K562 (cell line): ENCODE data around the gene KATNAL1. TPM values are rescaled to one million over a fixed set of nuclear protein-coding genes. Genes with fewer than 3 reads are reported as not detected.

ENCODE experiments used
- ATAC-seq: fragments of 200-7000 bp; cut with Tn5 transposase; 3 replicates; pipeline ENCODE4 v1.9.1; 2020; ENCODE audit warnings: moderate library complexity
- BruUV-seq: library from RNA; stranded (reverse); fragments of 400-500 nt; replicated peaks from 2 replicates; lab custom pipeline; 2021; lab: Mats Ljungman, UMichigan
- CTCF ChIA-PET: fragments of 300-600 bp; formaldehyde crosslinking; extraction: SDS; loops from one replicate; lab custom pipeline; 2021; ENCODE audit warnings: low intra/inter-chr PET ratio; lab: Yijun Ruan, JAX
- POLR2A ChIA-PET: fragments of 300-600, 350-650 bp; sonication (Branson Sonifier 250); formaldehyde crosslinking; extraction: SDS; loops from one replicate; lab custom pipeline; 2021; ENCODE audit warnings: antibody characterized with exemption, inconsistent platforms; lab: Yijun Ruan, JAX
- DNase-seq, 4 experiments: peaks; one replicate each; pipeline versions ENCODE4 v3.0.0 to v3.0.0-alpha.2; 2011 to 2018; ENCODE audit warnings: low spot score in 3 of 4, mixed read lengths in 3 of 4; ENCODE audit errors: extremely low read depth in 1 of 4
- FAIRE-seq: peaks from 2 replicates; lab custom pipeline; 2011; peaks lifted over from hg19 to GRCh38; lab: Jason Lieb, UNC
- H2AFZ ChIP-seq: 2 replicates; pipeline ENCODE4 v1.6.0; 2011; ENCODE audit warnings: low read depth, low read length, control low read depth, inconsistent platforms
- H3K27ac ChIP-seq: fragments of 200-600 bp; 3 replicates; pipeline ENCODE4 v1.8.0; 2011; ENCODE audit warnings: low read depth, mild to moderate bottlenecking, control low read depth, inconsistent platforms, low read length, moderate library complexity, mixed read lengths; ENCODE audit errors: extremely low read depth
- H3K27me3 ChIP-seq, 2 experiments: fragments of 300-600 bp in 1 of 2; 2 replicates in 1 of 2; 3 replicates in 1 of 2; pipeline versions ENCODE4 v1.6.0 to v1.8.0; 2011; ENCODE audit warnings: inconsistent platforms in 2 of 2, low read length in 2 of 2, mild to moderate bottlenecking in 1 of 2, mixed read lengths in 1 of 2, moderate library complexity in 1 of 2; ENCODE audit not compliant: control insufficient read depth in 2 of 2, insufficient read depth in 2 of 2
- H3K36me3 ChIP-seq: fragments of 300-600 bp; 3 replicates; pipeline ENCODE4 v1.8.0; 2011; ENCODE audit warnings: mild to moderate bottlenecking, low read length, inconsistent platforms; ENCODE audit not compliant: control insufficient read depth, insufficient read depth
- H3K4me1 ChIP-seq, 2 experiments: fragments of 200-600 bp in 1 of 2; replicated peaks in 1 of 2; 2 replicates in 1 of 2; 3 replicates in 1 of 2; pipeline versions ENCODE4 v1.5.1 to v1.8.0; 2011; ENCODE audit warnings: inconsistent platforms in 2 of 2, low read length in 2 of 2, mild to moderate bottlenecking in 1 of 2, mixed read lengths in 1 of 2, moderate library complexity in 1 of 2; ENCODE audit not compliant: control insufficient read depth in 2 of 2, insufficient read depth in 2 of 2
- H3K4me2 ChIP-seq: 2 replicates; pipeline ENCODE4 v1.6.1; 2011; ENCODE audit warnings: low read length, control low read depth, inconsistent platforms, mixed read lengths; ENCODE audit not compliant: insufficient read depth
- H3K4me3 ChIP-seq: fragments of 200-600 bp; sonication (generic), shearing (Covaris generic); 2 replicates; pipeline ENCODE4 v1.5.1; 2016; ENCODE audit warnings: control low read depth, inconsistent platforms
- H3K79me2 ChIP-seq: fragments of 200-600 bp; 3 replicates; pipeline ENCODE4 v1.8.0; 2011; ENCODE audit warnings: low read length, inconsistent platforms; ENCODE audit not compliant: control insufficient read depth, insufficient read depth
- H3K9ac ChIP-seq, 2 experiments: 2 replicates each; pipeline versions ENCODE4 v1.6.0 to v1.6.1; 2011; ENCODE audit warnings: low read depth in 2 of 2, low read length in 2 of 2, control low read depth in 1 of 2, inconsistent platforms in 1 of 2, mild to moderate bottlenecking in 1 of 2, mixed read lengths in 1 of 2; ENCODE audit not compliant: insufficient read depth in 1 of 2
- H3K9me1 ChIP-seq: one replicate; pipeline ENCODE4 v1.6.0; 2011; ENCODE audit warnings: inconsistent platforms, mild to moderate bottlenecking, low read length, moderate library complexity; ENCODE audit not compliant: control insufficient read depth, insufficient read depth
- H3K9me3 ChIP-seq: replicated peaks from 2 replicates; pipeline ENCODE4 v1.5.1; 2011; ENCODE audit warnings: low read depth, low read length, inconsistent platforms; ENCODE audit not compliant: control insufficient read depth, insufficient read depth
- H4K20me1 ChIP-seq: replicated peaks from 2 replicates; pipeline ENCODE4 v1.6.1; 2011; ENCODE audit warnings: low read length, inconsistent platforms, mixed read lengths; ENCODE audit not compliant: control insufficient read depth, insufficient read depth
- BCL6 ChIP-seq: fragments of 250-450 bp; sonication (Bioruptor Pico); IDR thresholded peaks from 2 replicates; pipeline ENCODE4 v1.4.0; 2020
- BRF2 ChIP-seq: IDR thresholded peaks from 3 replicates; pipeline ENCODE4 v1.6.1; 2011; ENCODE audit warnings: borderline replicate concordance, mild to moderate bottlenecking; ENCODE audit not compliant: insufficient read length, insufficient read depth
- FOXK1 ChIP-seq: sonication (generic); formaldehyde crosslinking; IDR thresholded peaks from 2 replicates; pipeline ENCODE4 v1.8.0; 2022; ENCODE audit warnings: missing genetic modification reagents, mild to moderate bottlenecking, borderline replicate concordance
- GMEB1 ChIP-seq: fragments of 250-450 bp; sonication (Bioruptor Pico); IDR thresholded peaks from 2 replicates; pipeline ENCODE4 v1.4.0; 2020; ENCODE audit warnings: mild to moderate bottlenecking
- HNRNPLL ChIP-seq: fragments of 200-400 bp; formaldehyde crosslinking; IDR thresholded peaks from 2 replicates; pipeline ENCODE4 v1.6.1; 2017; ENCODE audit warnings: low read length, low read depth, mild to moderate bottlenecking; ENCODE audit not compliant: poor library complexity, severe bottlenecking
- MAZ ChIP-seq, 2 experiments: fragments of 450-650 bp in 1 of 2; sonication (generic) in 1 of 2; formaldehyde crosslinking; IDR thresholded peaks in 1 of 2; conservative IDR thresholded peaks in 1 of 2; 2 replicates each; pipeline versions ENCODE4 v1.4.0 to v1.5.0; 2020; ENCODE audit warnings: mild to moderate bottlenecking in 1 of 2, missing genetic modification reagents in 1 of 2
- NCOR1 ChIP-seq: fragments of 450-650 bp; IDR thresholded peaks from 2 replicates; pipeline ENCODE4 v1.6.1; 2016; ENCODE audit warnings: mild to moderate bottlenecking, moderate library complexity
- POLR2AphosphoS2 ChIP-seq: IDR thresholded peaks from 2 replicates; pipeline ENCODE4 v1.6.1; 2012; ENCODE audit warnings: low read length, improper control_type of control experiment
- TAF15 ChIP-seq: fragments of 200-400 bp; formaldehyde crosslinking; IDR thresholded peaks from 2 replicates; pipeline ENCODE4 v1.6.1; 2017; ENCODE audit warnings: mild to moderate bottlenecking, low read depth, low read length, moderate library complexity
- ZNF655 ChIP-seq: fragments of 250-450 bp; sonication (Bioruptor Pico); IDR thresholded peaks from 2 replicates; pipeline ENCODE4 v1.5.0; 2021
- ZZZ3 ChIP-seq: fragments of 450-650 bp; IDR thresholded peaks from 2 replicates; pipeline ENCODE4 v1.6.1; 2016; ENCODE audit warnings: antibody characterized with exemption, mild to moderate bottlenecking, moderate library complexity
- WGBS: fragments of 100-300 bp; shearing (Covaris generic); methylation state at CpG from one replicate; pipeline ENCODE4 v1.1.6; 2016; ENCODE audit warnings: low coverage, mixed read lengths; ENCODE audit not compliant: insufficient coverage; ENCODE audit errors: missing lambda C conversion rate; 5-methylcytosine and 5-hydroxymethylcytosine counted together
- in situ Hi-C: fragments of 300-500 bp; cut with MboI; formaldehyde crosslinking; loops from 4 replicates; pipeline ENCODE4 v1.15.0; 2018; ENCODE audit warnings: inconsistent platforms, mixed read lengths
- intact Hi-C: fragments of 100-400 bp; cut with micrococcal nuclease; formaldehyde crosslinking; loops from 2 replicates; pipeline ENCODE4 v1.14.2; 2022
- polyA plus RNA-seq, 8 experiments: library from polyadenylated mRNA; depleted of rRNA in 4 of 8; stranded (reverse) in 5 of 8; unstranded in 3 of 8; fragments of >200 nt; fragmentation: Nextera tagmentation in 2 of 8; fragmentation: Illumina TruSeq in 1 of 8; extraction: Ambion mirVana in 2 of 8; extraction: Trizol in 1 of 8; gene quantifications; 2 replicates each; pipeline versions ENCODE4 v1.2.1 to v1.2.3, GENCODE V29; 2011 to 2014; ENCODE audit warnings: inconsistent platforms in 1 of 8, missing spikeins in 1 of 8
- total RNA-seq, 7 experiments: library from RNA; depleted of rRNA in 6 of 7; stranded (reverse); fragments of >200 nt in 6 of 7; fragmentation: Illumina TruSeq in 2 of 7; extraction: Trizol in 2 of 7; gene quantifications; 2 replicates each; pipeline versions ENCODE4 v1.2.1 to v1.2.3, GENCODE V29; 2011 to 2021; ENCODE audit warnings: low replicate concordance in 1 of 7
- TF ChIP-seq, protein P1 (sequence below): fragments of 250-450 bp; sonication (Bioruptor Pico); IDR thresholded peaks from 2 replicates; pipeline ENCODE4 v1.6.1; 2021; ENCODE audit warnings: mild to moderate bottlenecking
- TF ChIP-seq, protein P2 (sequence below): fragments of 450-650 bp; IDR thresholded peaks from 2 replicates; pipeline ENCODE4 v1.6.1; 2016
- TF ChIP-seq, protein P3 (sequence below), 3 experiments: fragments of 200-800 bp in 1 of 3; sonication (Bioruptor generic) in 1 of 3; sonication (generic) in 1 of 3; formaldehyde crosslinking in 1 of 3; IDR thresholded peaks; 2 replicates each; pipeline versions ENCODE4 v1.6.1 to v1.8.0; 2016 to 2022; ENCODE audit warnings: mild to moderate bottlenecking in 2 of 3, missing compliant biosample characterization in 2 of 3, missing genetic modification characterization in 2 of 3, missing genetic modification reagents in 1 of 3

KATNAL1 gene
- total and polyA plus RNA-seq, 9 of the 15 experiments (the other 6 are each of a cell fraction or from before 2014, with no cell fraction given), result 2.5 to 8.2 (median 5.5) TPM

DNA sequence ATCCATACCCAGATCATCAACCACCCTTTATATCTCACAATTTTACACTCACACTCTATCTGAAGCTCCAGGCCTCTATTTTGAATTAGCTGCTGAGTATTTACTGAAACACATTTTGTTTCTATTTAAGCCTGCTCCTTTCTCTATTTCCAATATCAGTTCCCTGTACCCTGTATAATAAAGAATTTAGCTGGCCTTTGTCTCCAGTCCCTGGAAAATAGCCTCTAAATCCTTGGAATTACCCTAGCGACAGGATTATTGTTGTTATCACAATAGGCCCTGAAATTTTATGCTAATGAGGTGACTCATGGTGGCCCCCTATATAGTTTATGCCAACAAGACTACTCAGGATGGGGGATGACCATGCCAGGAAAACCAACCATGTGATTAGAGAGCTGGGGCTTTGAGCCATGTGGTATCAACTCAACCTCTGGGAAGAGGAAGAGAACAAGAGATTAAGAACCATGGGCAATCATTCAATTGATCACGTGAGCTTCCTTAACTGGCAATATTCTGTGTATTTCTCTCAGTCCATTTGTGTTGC is 72.7 kb downstream of the KATNAL1 start:
- peaks cover 12% of the 10 kb centered on the region; the same call in 2 of the 3 replicates for H3K36me3 ChIP-seq
- CTCF ChIA-PET, result no interaction called here
- H2AFZ ChIP-seq, result no peak overlapping the region
- FAIRE-seq, result no peak
- no peak overlapping the region for H3K4me2 ChIP-seq
- DNase-seq, result no peak
- no peaks in the 10 kb centered on the region for H3K79me2 ChIP-seq
- H3K27ac ChIP-seq, result no peak overlapping the region; the same call in 1 of the 3 replicates
- ATAC-seq, result no peak
- H3K9me3 ChIP-seq, result no peaks in the 10 kb centered on the region
- no peaks in the 10 kb centered on the region for H4K20me1 ChIP-seq
- no TSS peak for BruUV-seq
- in situ Hi-C loops (no loop called here), intact Hi-C loops (no loop called here)
- H3K9me1 ChIP-seq, result no peaks in the 10 kb centered on the region
- H3K4me1 ChIP-seq, result no peaks in the 10 kb centered on the region; a peak in 2 of 5 replicates
- no peak overlapping the region for H3K9ac ChIP-seq
- no peak overlapping the region for H3K4me3 ChIP-seq
- POLR2A ChIA-PET, result no interaction called here
- H3K27me3 ChIP-seq, result no peaks in the 10 kb centered on the region
- WGBS, result 75% methylated on average over 2 of the region's 2 CpGs
- TF ChIP-seq ZZZ3 (no peak), GMEB1 (CRISPR knock-in tag) (no peak), FOXK1 (CRISPR knock-in tag) (no peak), BCL6 (CRISPR knock-in tag) (no peak), POLR2AphosphoS2 (no peak), ZNF655 (no peak), TAF15 (no peak), MAZ (CRISPR knock-in tag; conservative IDR thresholded peaks at IDR 0.05 in 1 of 2, IDR thresholded peaks at IDR 0.05 in 1 of 2) (no peak), NCOR1 (no peak), HNRNPLL (no peak), BRF2 (no peak)
- TF ChIP-seq, protein P1, sequence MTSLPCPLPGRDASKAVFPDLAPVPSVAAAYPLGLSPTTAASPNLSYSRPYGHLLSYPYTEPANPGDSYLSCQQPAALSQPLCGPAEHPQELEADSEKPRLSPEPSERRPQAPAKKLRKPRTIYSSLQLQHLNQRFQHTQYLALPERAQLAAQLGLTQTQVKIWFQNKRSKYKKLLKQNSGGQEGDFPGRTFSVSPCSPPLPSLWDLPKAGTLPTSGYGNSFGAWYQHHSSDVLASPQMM (CRISPR knock-in tag), result no peak
- TF ChIP-seq, protein P2, sequence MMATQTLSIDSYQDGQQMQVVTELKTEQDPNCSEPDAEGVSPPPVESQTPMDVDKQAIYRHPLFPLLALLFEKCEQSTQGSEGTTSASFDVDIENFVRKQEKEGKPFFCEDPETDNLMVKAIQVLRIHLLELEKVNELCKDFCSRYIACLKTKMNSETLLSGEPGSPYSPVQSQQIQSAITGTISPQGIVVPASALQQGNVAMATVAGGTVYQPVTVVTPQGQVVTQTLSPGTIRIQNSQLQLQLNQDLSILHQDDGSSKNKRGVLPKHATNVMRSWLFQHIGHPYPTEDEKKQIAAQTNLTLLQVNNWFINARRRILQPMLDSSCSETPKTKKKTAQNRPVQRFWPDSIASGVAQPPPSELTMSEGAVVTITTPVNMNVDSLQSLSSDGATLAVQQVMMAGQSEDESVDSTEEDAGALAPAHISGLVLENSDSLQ, result no peak
- TF ChIP-seq, protein P3, sequence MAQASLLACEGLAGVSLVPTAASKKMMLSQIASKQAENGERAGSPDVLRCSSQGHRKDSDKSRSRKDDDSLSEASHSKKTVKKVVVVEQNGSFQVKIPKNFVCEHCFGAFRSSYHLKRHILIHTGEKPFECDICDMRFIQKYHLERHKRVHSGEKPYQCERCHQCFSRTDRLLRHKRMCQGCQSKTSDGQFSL (CRISPR knock-in tag; IDR thresholded peaks at IDR 0.05), result no peak
- TF ChIP-seq, protein P3 (tag; IDR thresholded peaks at IDR 0.05), result no peak
